ENCODE measurements around the gene USP21. TPM values are rescaled to one million over a fixed set of nuclear protein-coding genes. Genes with fewer than 3 reads are reported as not detected.
"Not testable (repeated sequence)": the region's sequence is repeated elsewhere in the genome, so short reads cannot be mapped to it uniquely, and the experiment has no call there.

USP21 gene
- 13.5 TPM for polyA plus RNA-seq (2012; ENCODE audit: low read depth, missing spikeins)

GRCh38 chr1:161159087-161159912 lies at the start of gene USP21:
TSS of gene USP21 (plus strand) at chr1:161159500. CDS start at chr1:161160641, 1,141 bp downstream.
- TF ChIP-seq PAX5 (IDR thresholded peaks at IDR 0.05; ENCODE audit: insufficient read depth, low read length, severe bottlenecking) (no peak), POLR2A (IDR thresholded peaks at IDR 0.05; ENCODE audit: low read depth, low read length) (peak; percentile 74; the same call in 1 of the 2 replicates), POU2F2 (IDR thresholded peaks at IDR 0.05; ENCODE audit: low read depth, low read length) (peak; percentile 10; the same call in 1 of the 2 replicates), POLR2AphosphoS5 (IDR thresholded peaks at IDR 0.05; ENCODE audit: low read depth, low read length) (peak; percentile 46), TAF1 (IDR thresholded peaks at IDR 0.05; ENCODE audit: low read depth, low read length) (peak; percentile 94)
- DNase-seq (ENCODE audit: insufficient read length, low spot score) (peak; percentile 97), FAIRE-seq (peak; percentile 76)

GRCh38 chr1:161111117-161111516 lies 48.2 kb upstream of the USP21 start:
- DNase-seq (ENCODE audit: insufficient read length, low spot score) (no peak), FAIRE-seq (no peak)
- TF ChIP-seq PAX5 (IDR thresholded peaks at IDR 0.05; ENCODE audit: insufficient read depth, low read length, severe bottlenecking): no peak
- no peak for TF ChIP-seq TAF1 (IDR thresholded peaks at IDR 0.05; ENCODE audit: low read depth, low read length)
- TF ChIP-seq POLR2AphosphoS5 (IDR thresholded peaks at IDR 0.05; ENCODE audit: low read depth, low read length): no peak
- no peak for TF ChIP-seq POU2F2 (IDR thresholded peaks at IDR 0.05; ENCODE audit: low read depth, low read length)
- TF ChIP-seq SPI1 (IDR thresholded peaks at IDR 0.05; ENCODE audit: low read depth, low read length): no peak
- no peak for TF ChIP-seq POLR2A (IDR thresholded peaks at IDR 0.05; ENCODE audit: low read depth, low read length)

- DNase-seq (ENCODE audit: insufficient read length, low spot score): no peak
Observed at GRCh38 chr1:161111527-161111926, 47.8 kb upstream of the USP21 start.

GRCh38 chr1:161113915-161114314 lies 45.4 kb upstream of the USP21 start:
- TF ChIP-seq POU2F2 (IDR thresholded peaks at IDR 0.05; ENCODE audit: low read depth, low read length): no peak
- no peak for TF ChIP-seq SPI1 (IDR thresholded peaks at IDR 0.05; ENCODE audit: low read depth, low read length)
- TF ChIP-seq TAF1 (IDR thresholded peaks at IDR 0.05; ENCODE audit: low read depth, low read length): no peak
- no peak for TF ChIP-seq PAX5 (IDR thresholded peaks at IDR 0.05; ENCODE audit: insufficient read depth, low read length, severe bottlenecking)
- no peak for TF ChIP-seq POLR2AphosphoS5 (IDR thresholded peaks at IDR 0.05; ENCODE audit: low read depth, low read length)
- TF ChIP-seq POLR2A (IDR thresholded peaks at IDR 0.05; ENCODE audit: low read depth, low read length): no peak
- FAIRE-seq: no peak
- DNase-seq (ENCODE audit: insufficient read length, low spot score): no peak

More at GRCh38 chr1:161111527-161111926, 47.8 kb upstream of the USP21 start:
- TF ChIP-seq TAF1 (IDR thresholded peaks at IDR 0.05; ENCODE audit: low read depth, low read length) (no peak), POLR2A (IDR thresholded peaks at IDR 0.05; ENCODE audit: low read depth, low read length) (no peak), POLR2AphosphoS5 (IDR thresholded peaks at IDR 0.05; ENCODE audit: low read depth, low read length) (no peak), SPI1 (IDR thresholded peaks at IDR 0.05; ENCODE audit: low read depth, low read length) (no peak), POU2F2 (IDR thresholded peaks at IDR 0.05; ENCODE audit: low read depth, low read length) (no peak), PAX5 (IDR thresholded peaks at IDR 0.05; ENCODE audit: insufficient read depth, low read length, severe bottlenecking) (no peak)
- no peak for FAIRE-seq

- FAIRE-seq (no peak), DNase-seq (ENCODE audit: insufficient read length, low spot score) (no peak)
- TF ChIP-seq TAF1 (IDR thresholded peaks at IDR 0.05; ENCODE audit: low read depth, low read length) (no peak), POLR2AphosphoS5 (IDR thresholded peaks at IDR 0.05; ENCODE audit: low read depth, low read length) (no peak), POLR2A (IDR thresholded peaks at IDR 0.05; ENCODE audit: low read depth, low read length) (no peak), SPI1 (IDR thresholded peaks at IDR 0.05; ENCODE audit: low read depth, low read length) (no peak), PAX5 (IDR thresholded peaks at IDR 0.05; ENCODE audit: insufficient read depth, low read length, severe bottlenecking) (no peak), POU2F2 (IDR thresholded peaks at IDR 0.05; ENCODE audit: low read depth, low read length) (no peak)
Observed at GRCh38 chr1:161114556-161114955, 44.7 kb upstream of the USP21 start.

- FAIRE-seq: peak; percentile 65
- no peak for DNase-seq (ENCODE audit: insufficient read length, low spot score)
- TF ChIP-seq PAX5 (IDR thresholded peaks at IDR 0.05; ENCODE audit: insufficient read depth, low read length, severe bottlenecking) (no peak), POLR2AphosphoS5 (IDR thresholded peaks at IDR 0.05; ENCODE audit: low read depth, low read length) (no peak), SPI1 (IDR thresholded peaks at IDR 0.05; ENCODE audit: low read depth, low read length) (no peak)
Observed at GRCh38 chr1:161115132-161115711, 44.1 kb upstream of the USP21 start.

GRCh38 chr1:161115961-161116360 lies 43.3 kb upstream of the USP21 start:
- not testable (repeated sequence) for FAIRE-seq; DNase-seq (ENCODE audit: insufficient read length, low spot score)

- FAIRE-seq: peak; percentile 98
- peak; percentile 90 for TF ChIP-seq POLR2AphosphoS5 (IDR thresholded peaks at IDR 0.05; ENCODE audit: low read depth, low read length)
- TF ChIP-seq SPI1 (IDR thresholded peaks at IDR 0.05; ENCODE audit: low read depth, low read length): no peak
- peak; percentile 96 for TF ChIP-seq TAF1 (IDR thresholded peaks at IDR 0.05; ENCODE audit: low read depth, low read length)
- TF ChIP-seq POU2F2 (IDR thresholded peaks at IDR 0.05; ENCODE audit: low read depth, low read length): 0 out of 2 replicates have a peak, but pooled peaks have one; percentile 48
- TF ChIP-seq POLR2A (IDR thresholded peaks at IDR 0.05; ENCODE audit: low read depth, low read length): peak; percentile 80
- no peak for TF ChIP-seq PAX5 (IDR thresholded peaks at IDR 0.05; ENCODE audit: insufficient read depth, low read length, severe bottlenecking)
- peak; percentile 88 for DNase-seq (ENCODE audit: insufficient read length, low spot score)
Observed at GRCh38 chr1:161117759-161118581, 41.3 kb upstream of the USP21 start, which contains the start of the genes NIT1 and PFDN2. TSS of gene NIT1 (plus strand) at chr1:161118105. CDS start at chr1:161118177, 72 bp downstream. TSS of gene PFDN2 (minus strand) at chr1:161118037. CDS start at chr1:161118026, 11 bp downstream.

Data from GM12891 (cell line).